GM18499 (cell line): ENCODE results near the gene LSM10.

Experiments
- ATAC-seq: cut with Tn5 transposase; IDR thresholded peaks from one replicate; pipeline ENCODE4 v1.9.1; 2021; ENCODE audit warnings: moderate number of reproducible peaks; ENCODE audit not compliant: insufficient read depth, unreplicated experiment

Gene LSM10

DNA sequence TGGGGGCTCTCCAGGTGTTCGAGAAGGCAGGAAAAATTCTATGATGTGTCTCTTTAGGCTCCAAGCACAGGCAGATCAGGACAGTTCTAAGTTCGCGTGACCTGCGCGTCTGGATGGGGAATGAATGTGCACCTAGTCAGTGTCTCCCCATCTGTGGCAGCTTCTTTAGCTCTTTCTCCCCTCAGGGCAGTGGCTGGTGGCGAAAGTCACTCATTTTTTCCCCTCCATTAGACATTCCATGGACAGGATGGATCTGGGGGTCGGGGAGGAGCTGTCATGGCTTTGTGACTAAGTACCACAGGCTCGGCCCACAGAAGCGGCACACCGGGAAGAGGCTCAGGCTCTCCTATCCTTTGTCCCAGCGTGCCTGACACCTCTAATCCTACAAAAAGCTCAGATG, 43.2 kb downstream of the LSM10 start:
- ATAC-seq = no peak

DNA sequence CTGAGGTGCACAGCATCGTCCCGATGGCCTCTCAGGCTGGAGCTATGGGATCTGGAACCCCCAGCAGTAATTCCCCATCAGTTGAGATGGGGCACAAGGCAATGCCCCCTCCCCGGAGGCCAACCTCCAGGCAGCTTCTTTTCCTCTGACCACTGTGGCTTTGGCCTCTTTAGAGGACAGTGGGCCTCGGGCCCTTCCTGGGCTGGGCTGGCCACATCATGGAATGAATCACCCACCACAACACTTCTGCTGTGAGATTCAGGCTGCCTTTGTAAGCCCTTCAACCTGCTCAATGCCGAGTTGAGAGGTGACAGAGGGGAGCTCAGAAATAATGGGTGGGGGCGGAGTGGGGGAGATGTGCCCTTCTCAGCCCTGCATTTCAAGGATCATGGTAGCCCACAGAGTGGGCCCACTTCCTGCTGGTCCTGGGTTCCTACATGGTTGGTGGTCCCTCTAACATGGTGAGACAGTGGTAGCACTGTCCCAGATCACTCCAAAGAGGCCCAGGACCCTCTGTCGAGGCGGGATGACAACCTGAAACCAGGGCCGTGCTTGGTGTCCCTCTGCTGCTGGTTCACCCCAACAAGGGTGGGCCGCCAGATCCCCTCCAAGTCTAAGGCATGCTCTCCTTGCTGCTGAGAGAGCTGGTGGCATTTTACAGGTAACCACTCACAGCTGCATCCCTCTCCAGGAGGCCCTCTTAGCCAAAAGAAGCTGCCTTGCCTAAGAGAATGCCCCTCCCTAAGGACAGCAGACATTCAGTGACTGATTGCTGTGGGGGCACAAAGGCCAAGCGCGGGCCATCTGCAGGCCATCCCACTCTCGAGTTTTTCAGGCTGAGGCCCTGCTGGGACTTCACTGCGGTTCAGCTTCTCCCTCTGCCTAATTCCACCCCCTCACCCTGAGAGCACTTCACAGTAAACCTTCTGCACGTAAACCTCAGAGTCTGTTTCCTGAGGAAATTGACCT, 44.5 kb downstream of the LSM10 start:
- ATAC-seq = no peak

DNA sequence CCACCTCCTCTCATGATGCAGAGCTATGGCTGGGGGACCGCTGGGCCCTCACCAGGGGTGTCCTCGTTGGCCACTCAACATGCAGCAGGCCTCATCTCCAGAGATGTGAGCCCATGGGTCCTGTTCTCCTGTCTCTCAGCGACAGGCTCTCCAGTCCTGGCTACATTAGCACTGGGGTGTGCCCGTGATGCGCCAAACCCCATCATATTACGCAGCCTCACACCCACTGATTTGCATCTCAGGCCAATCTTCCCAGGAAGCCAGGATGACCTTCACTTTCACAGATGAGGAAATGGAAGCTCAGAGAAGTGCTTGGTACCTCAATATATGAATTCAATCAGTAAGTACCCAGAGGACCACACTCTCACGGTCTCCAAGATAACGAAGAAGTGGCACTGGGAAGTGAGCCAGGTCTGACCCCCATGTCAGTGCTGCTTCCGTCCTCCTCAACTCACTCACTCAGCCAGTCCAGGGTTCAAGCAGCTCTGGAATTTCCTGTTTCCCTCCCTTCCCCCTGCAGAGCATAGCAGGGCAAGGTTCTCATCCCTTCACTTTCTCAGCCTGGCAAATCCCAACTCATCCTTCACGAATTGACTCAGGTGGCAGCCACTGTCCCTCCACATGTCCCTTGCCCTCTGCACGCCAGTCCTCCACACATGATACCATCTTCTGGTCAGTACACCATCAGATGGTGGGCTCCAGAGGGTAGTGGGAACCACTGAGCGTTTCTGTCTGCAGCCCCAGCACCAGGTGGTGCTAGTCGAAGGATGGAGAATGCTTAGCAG, 45.4 kb downstream of the LSM10 start:
- ATAC-seq = no peak

DNA sequence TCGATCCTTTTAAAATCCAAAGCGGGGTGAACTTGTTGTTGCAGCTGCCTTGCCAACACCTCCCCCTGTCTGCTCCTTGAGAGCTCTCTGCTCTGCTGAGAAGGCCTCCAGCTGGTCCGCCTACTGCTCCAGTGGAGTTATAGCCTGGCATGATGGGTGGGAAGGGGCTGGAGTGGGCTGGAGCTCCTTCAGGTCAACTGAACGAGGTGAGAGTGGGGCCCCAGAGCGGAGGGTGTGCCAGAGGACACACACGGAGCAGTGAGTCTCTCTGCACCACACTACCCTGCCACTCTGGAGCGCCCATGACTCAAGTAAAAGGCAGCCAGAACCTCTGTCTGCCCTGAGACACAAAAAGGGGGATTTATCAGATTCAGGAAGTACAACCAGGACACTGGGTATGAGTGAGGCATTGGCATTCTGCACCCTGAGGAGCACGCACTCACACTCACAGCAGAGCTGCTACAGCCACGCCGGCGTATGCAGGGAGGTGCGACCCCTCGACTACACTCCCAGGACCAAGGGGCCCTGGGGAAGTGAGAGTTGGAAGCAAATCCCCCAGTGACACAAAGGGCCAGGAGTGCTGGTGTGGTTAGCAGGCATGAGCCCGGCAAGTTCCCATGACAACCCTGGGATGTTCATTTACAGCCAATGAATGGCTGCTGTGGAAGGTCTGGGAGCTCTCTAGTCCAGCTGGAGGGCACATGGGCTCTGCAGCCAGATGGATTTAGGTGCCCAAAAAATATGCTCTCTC, 46.3 kb downstream of the LSM10 start:
- ATAC-seq = no peak

DNA sequence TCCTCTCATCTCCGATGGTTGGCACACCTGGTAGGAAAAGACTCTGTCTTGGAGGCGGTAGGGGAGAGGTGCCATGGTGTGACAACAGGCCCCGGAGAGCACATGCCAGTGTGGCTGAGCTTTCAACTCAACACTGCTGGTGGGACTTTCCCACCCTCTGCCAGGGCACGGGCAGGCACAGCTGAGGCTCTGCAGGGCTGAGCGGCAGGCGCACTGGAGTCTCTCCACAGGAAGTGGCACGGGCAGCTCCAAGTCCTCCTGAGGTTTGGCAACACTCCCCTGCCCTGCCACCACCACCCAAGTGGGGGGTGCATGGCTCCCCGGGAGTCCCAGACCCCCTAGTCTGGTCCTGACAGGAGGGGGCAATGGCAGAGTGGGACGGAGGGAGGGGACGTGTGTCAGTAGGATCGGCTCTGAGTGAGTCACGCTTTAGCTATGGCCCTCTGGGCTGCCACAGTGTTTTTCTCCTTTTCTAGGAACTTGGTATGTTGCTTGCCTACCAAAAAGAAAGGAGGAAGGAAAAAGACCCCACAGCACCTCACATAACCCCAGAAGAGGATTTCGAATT, 47.0 kb downstream of the LSM10 start:
- no peak for ATAC-seq

DNA sequence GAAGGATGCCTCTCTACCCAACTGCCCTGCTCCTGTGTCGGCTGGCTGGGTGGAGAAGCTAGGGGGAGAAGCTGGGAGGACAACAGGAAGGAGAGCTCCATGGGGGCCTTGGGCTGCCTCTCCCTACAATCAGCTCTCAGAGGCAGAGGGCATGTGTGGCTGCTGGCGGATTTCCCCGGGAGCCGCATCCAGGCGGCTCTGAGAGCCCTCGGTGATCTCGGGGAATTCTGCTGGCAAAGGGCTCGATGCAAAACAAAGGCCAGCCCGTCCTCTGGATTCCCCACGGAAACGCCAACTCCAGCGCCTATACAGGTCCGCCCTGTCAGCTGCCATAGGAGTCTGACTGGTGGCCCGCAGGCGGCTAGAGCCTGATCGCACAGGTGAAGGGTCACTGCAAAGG, 47.9 kb downstream of the LSM10 start:
- ATAC-seq = no peak

DNA sequence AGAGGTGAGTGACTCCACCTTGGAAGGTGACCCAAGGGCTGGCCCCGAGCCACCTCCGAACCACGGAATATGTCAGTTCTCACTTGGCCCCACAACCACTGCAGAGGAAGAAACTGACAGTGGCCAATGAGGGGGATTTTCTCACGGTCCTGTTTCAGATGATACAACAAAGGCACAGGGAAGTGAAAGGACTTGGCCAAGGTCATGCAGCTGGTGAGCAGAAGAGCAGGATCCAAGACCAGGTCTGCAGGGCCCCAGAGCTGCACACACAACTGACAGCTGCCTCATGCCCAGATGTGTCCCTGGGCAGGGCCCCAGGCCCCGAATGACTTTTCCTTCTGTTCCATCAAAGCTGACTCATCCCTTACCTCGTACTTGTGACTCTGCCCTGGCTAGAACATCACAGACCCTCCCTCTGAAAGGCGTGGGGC, 48.5 kb downstream of the LSM10 start:
- no peak for ATAC-seq

DNA sequence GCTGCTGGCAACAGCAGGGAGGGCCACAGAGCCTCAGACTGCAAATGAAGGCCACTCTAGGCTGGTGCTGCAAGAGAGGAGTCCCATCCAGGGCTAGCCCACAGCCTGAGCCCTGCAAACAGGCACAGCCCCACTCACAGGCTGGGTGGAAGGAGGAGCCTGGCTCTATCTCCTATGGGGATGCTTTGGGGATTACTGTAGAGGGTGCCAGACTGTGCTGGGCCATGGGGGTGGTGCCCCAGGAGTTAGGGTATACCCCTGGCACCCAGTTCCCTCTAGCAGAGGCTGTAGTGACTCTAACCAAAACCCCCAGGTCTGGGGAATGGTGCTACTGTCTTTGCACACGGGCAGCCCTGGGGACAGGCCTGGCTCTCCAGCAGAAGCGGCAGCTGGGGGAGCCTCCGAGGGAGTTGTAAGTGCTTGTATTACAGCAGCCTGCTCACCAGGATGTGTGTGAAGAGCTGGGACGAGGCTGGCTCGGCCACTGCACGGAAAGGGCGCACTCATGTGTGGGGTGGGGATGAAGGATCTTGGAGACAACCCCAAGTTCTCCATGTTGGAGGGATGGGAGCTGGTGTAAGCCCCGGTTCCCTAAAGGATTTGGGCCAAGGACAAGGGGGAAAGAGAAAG, 50.9 kb downstream of the LSM10 start:
- ATAC-seq = no peak

DNA sequence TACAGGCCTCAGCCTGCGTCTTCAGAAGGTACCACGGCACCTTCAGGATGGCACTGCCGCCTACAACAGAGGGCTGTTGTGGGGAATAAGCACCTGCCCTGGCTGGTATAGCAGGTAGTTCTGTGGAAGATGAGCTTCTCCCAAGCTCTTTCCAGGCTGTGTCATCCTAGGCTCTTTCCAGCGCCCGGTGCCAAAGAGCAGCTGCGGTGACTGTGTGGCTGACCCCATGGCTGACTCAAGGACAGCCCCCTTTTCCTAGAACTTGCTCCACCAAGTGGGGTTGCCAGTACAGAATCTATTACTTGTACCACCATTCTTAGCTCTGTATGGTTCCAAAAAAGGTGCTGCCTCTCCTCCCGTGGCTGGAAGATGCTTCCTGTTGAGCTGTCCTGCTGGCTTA, 52.4 kb downstream of the LSM10 start:
- ATAC-seq = no peak

DNA sequence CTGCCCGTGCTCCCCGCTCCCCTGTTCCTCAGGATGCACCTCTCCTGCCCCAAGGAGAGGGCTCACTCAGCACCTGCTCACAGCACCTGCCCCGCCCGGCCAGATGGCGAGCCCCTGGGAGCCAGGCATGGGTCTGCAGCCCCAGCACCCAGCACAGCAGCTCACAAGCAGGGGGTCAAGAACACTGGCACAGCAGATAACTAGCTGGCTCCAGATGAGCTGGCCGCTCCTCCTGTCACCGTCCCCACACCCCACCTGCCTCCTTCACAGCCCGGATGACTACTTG, 53.4 kb downstream of the LSM10 start:
- ATAC-seq = no peak

DNA sequence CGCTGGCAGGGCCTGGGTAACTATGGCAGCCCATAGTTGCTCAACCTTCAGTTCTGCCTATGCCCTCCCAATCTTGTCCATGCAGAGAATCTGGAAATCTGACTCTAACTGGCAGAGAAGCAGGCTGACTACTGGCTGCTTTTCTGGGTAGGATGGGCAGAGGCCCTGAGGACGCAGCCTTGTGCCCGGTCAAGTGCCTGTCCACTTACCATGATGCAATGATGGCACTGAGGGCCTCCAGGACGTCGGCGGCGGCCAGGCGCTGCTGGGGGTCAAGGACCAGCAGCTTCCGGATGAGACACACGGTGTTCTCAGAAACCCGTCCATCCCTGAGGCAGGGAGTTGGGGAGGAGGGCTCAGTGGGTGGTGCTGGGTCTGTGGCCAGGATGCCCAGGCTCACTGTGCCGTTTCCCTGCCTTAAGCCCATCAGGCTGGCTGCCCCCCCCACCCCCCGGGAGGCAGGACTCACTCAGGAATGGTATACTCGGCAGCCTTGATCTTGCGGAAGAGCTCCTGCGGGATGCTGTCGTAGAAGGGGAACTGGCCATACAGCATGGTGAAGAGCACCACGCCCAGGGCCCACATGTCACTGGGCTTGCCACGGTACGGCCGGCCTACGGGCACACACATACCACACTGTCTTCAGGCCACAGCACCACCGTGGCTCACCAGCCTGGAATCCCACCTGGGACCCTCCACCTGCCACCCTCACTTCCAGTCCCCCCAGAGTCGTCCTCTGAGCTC, 53.9 kb downstream of the LSM10 start:
- no peak for ATAC-seq
